Sigmoid colon (tissue), 7 donors: ENCODE data around the gene FOXN3. TPM values are rescaled to one million over a fixed set of nuclear protein-coding genes. Genes with fewer than 3 reads are reported as not detected.
A peak's percentile ranks its signal among the peaks of the same experiment; 100 is the strongest.

ENCODE experiments used
- DNase-seq: peaks from one replicate; pipeline ENCODE4 v3.0.0-alpha.2; 2019
- H3K27ac ChIP-seq, 4 donors: fragments of 200-600 bp; sonication (generic); one replicate each; pipeline ENCODE4 v1.5.1; 2016 to 2019; ENCODE audit warnings: mild to moderate bottlenecking in 1 of 4
- H3K27me3 ChIP-seq, 3 donors: fragments of 200-600 bp; sonication (generic); one replicate each; pipeline ENCODE4 v1.5.1; 2019; ENCODE audit warnings: mild to moderate bottlenecking in 1 of 3
- H3K36me3 ChIP-seq, 4 donors: fragments of 200-600 bp; sonication (generic); one replicate each; pipeline ENCODE4 v1.5.1; 2016 to 2019
- H3K4me1 ChIP-seq, 4 donors: fragments of 200-600 bp; sonication (generic); one replicate each; pipeline ENCODE4 v1.5.1; 2017 to 2019
- H3K4me3 ChIP-seq, 4 donors: fragments of 200-600 bp; sonication (generic); one replicate each; pipeline ENCODE4 v1.5.1; 2017 to 2019; ENCODE audit warnings: mild to moderate bottlenecking in 2 of 4, moderate library complexity in 1 of 4
- H3K9me3 ChIP-seq, 4 donors: fragments of 200-600 bp in 3 of 4; sonication (generic) in 3 of 4; one replicate each; pipeline versions ENCODE4 v1.5.1 to v1.6.1; 2013 to 2019
- CTCF ChIP-seq, 4 experiments: fragments of 450-650 bp in 3 of 4; fragments of 200-600 bp in 1 of 4; IDR thresholded peaks; one replicate each; pipeline ENCODE4 v1.5.1; 2016 to 2019; ENCODE audit warnings: antibody characterized with exemption in 4 of 4, mild to moderate bottlenecking in 3 of 4, moderate library complexity in 2 of 4
- EP300 ChIP-seq, 4 donors: sonication (generic); formaldehyde crosslinking; IDR thresholded peaks; one replicate each; pipeline ENCODE4 v1.6.1; 2017; ENCODE audit warnings: antibody characterized with exemption in 4 of 4
- POLR2A ChIP-seq, 2 donors: fragments of 450-650 bp; IDR thresholded peaks; one replicate each; pipeline ENCODE4 v1.6.1; 2016; ENCODE audit warnings: antibody characterized with exemption in 2 of 2, mild to moderate bottlenecking in 2 of 2, moderate library complexity in 2 of 2
- POLR2AphosphoS5 ChIP-seq, 4 donors: sonication (generic); formaldehyde crosslinking; IDR thresholded peaks; one replicate each; pipeline ENCODE4 v1.6.1; 2017; ENCODE audit warnings: antibody characterized with exemption in 4 of 4
- WGBS, 2 donors: extraction: QIAGEN DNeasy Blood & Tissue Kit; methylation state at CpG; one replicate each; pipeline ENCODE4 v1.1.7; 2013; 5-methylcytosine and 5-hydroxymethylcytosine counted together
- intact Hi-C: fragments of 100-400 bp; cut with DNase I; formaldehyde crosslinking; loops from one replicate; pipeline ENCODE4 v1.15.1; 2023
- polyA plus RNA-seq, 3 donors: library from polyadenylated mRNA; stranded (reverse); fragments of 200-250 nt; gene quantifications; one replicate each; pipeline ENCODE4 v1.2.3, GENCODE V29; 2013
- total RNA-seq, 4 donors: library from RNA; depleted of rRNA; stranded (reverse); fragments of >200 nt; gene quantifications; one replicate each; pipeline ENCODE4 v1.1.0, GENCODE V29; 2016
- donor health status: healthy with polysubstance abuse.
- donor health status: Bipolar disorder and iron deficiency.
- donor health status: healthy.

Gene FOXN3
- total and polyA plus RNA-seq, 7 donors, result 24.6 to 146 (median 104) TPM

- H3K36me3 ChIP-seq, result no peaks in the 10 kb centered on the region
- TF ChIP-seq POLR2A (IDR thresholded peaks at IDR 0.05) (no peak), CTCF (IDR thresholded peaks at IDR 0.05) (no peak), EP300 (IDR thresholded peaks at IDR 0.05) (no peak), POLR2AphosphoS5 (IDR thresholded peaks at IDR 0.05) (no peak)
- WGBS, 2 donors, result 94 to 95% methylated on average over 18 of the region's 18 CpGs
- no peak for DNase-seq
- H3K4me3 ChIP-seq, result no peak overlapping the region
- intact Hi-C loops, result no loop called here
- no peaks in the 10 kb centered on the region for H3K9me3 ChIP-seq
- H3K4me1 ChIP-seq, result peaks cover 0 to 25% (median 8%) of the 10 kb centered on the region in 4 donors
- H3K27me3 ChIP-seq, result no peaks in the 10 kb centered on the region
- no peak overlapping the region for H3K27ac ChIP-seq
These were observed 184.6 kb downstream of the FOXN3 start for GRCh38 chr14:89232265-89233070.

GRCh38 chr14:89231426-89232113 is 185.5 kb downstream of the FOXN3 start:
- Histone ChIP-seq H3K36me3 (no peaks in the 10 kb centered on the region), H3K27me3 (no peaks in the 10 kb centered on the region), H3K9me3 (no peaks in the 10 kb centered on the region), H3K27ac (no peak overlapping the region), H3K4me3 (no peak overlapping the region), H3K4me1 (peaks cover 0 to 34% (median 16%) of the 10 kb centered on the region in 4 donors)
- intact Hi-C loops, result no loop called here
- WGBS, 2 donors, result 98% methylated on average over 15 of the region's 15 CpGs
- TF ChIP-seq CTCF (IDR thresholded peaks at IDR 0.05) (no peak), EP300 (IDR thresholded peaks at IDR 0.05) (no peak), POLR2A (IDR thresholded peaks at IDR 0.05) (no peak)
- DNase-seq, result no peak

GRCh38 chr14:89228921-89229639 is 188.0 kb downstream of the FOXN3 start:
- Histone ChIP-seq H3K4me3 (no peak overlapping the region), H3K36me3 (no peaks in the 10 kb centered on the region), H3K4me1 (peaks cover 0 to 36% (median 21%) of the 10 kb centered on the region in 4 donors), H3K27ac (peak overlapping the region in 1 of 4 donors; percentile 4), H3K9me3 (no peaks in the 10 kb centered on the region), H3K27me3 (no peaks in the 10 kb centered on the region)
- WGBS, 2 donors, result 53 to 74% methylated on average over 10 of the region's 10 CpGs
- intact Hi-C loops, result no loop called here
- DNase-seq, result no peak
- no peak for TF ChIP-seq CTCF (IDR thresholded peaks at IDR 0.05)
- peak in 1 of 4 donors; percentile 19 for TF ChIP-seq POLR2AphosphoS5 (IDR thresholded peaks at IDR 0.05)
- no peak for TF ChIP-seq POLR2A (IDR thresholded peaks at IDR 0.05)
- no peak for TF ChIP-seq EP300 (IDR thresholded peaks at IDR 0.05)

GRCh38 chr14:89227496-89227836 is 189.6 kb downstream of the FOXN3 start:
- Histone ChIP-seq H3K27ac (no peak overlapping the region), H3K4me3 (no peak overlapping the region), H3K27me3 (no peaks in the 10 kb centered on the region), H3K9me3 (no peaks in the 10 kb centered on the region), H3K4me1 (peaks cover 0 to 32% (median 21%) of the 10 kb centered on the region in 4 donors), H3K36me3 (no peaks in the 10 kb centered on the region)
- WGBS, 2 donors, result 38 to 84% methylated on average over 8 of the region's 8 CpGs
- DNase-seq, result no peak
- intact Hi-C loops, result no loop called here
- TF ChIP-seq POLR2AphosphoS5 (IDR thresholded peaks at IDR 0.05) (no peak), POLR2A (IDR thresholded peaks at IDR 0.05) (no peak), CTCF (IDR thresholded peaks at IDR 0.05) (no peak), EP300 (IDR thresholded peaks at IDR 0.05) (no peak)
